NCI-H2171 (cell line): Measurements from ENCODE around the gene ABR.
"Not testable (repeated sequence)": the region's sequence is repeated elsewhere in the genome, so short reads cannot be mapped to it uniquely, and the experiment has no call there.

Source experiments
- DNase-seq: peaks from one replicate; lab custom pipeline; 2025; lab: John Stamatoyannopoulos, UW

The ABR gene

DNA sequence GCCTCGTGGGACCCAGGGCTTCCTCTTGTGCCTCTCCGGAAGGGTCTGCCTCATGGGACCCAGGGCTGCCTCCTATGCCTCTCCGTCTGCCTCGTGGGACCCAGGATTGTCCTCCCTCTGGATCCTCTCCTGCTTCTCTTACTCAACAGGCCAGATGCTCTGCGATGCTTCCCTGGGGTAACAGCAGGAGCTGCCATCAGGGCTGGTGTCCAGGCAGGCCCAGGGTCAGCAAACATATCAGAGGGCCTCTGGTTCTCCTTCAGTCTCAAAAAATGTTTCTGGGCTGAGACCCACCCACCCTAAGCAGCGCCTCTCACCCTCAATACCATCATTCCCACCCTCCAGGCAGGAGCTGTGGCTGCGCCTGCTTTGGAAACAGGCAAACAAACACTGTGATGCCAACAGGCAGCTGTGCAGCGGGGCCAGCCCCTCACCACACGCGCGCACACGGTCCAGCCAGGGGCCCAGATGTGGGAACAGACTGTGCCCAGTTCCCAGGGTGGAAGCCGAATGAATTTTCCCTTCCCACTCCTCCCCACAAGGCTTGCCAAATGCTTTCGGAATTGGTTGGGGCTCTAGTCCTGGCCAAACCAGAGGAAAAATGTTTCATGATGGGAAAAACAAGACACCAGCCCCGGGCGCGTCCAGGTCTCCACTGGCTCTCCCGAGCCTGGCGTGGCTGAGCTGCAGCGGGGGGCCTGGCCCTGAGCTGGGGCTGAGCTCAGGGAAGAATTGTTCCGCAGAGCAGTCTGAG is 171.6 kb downstream of the ABR start:
- DNase-seq: no peak

DNA sequence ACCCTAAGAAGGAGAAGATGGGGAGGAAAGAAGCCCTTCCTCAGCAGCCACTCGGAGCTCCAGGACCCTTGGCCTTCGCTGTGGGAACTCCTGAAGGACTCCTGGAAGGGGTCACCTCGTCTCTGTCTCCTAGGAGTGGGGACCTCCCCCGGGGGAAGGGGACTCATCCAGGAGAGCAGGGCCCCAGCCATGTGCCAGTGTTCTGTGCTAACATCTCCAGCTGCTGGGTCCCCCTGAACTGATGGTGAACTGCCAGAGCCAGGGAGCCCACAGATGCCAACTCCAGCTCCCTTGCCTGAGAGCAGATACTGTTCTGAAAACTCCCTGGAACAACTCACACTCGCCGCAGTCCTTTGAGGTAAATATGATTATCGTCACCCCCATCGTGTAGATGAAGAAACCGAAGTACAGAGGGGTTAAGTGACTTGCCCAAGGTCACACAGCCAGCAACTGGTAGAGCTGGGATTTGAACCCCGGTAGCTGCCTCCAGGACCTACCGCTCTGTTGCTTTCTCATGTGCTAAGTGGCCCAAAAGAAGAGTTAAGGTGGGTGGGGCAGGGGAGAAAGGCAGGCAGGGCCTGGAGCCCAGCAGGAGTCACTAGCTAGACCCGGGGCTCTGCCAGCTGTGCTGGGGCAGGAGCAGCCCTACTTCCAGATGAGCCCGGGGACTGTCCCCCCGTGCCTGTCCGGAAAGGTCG is 172.3 kb downstream of the ABR start:
- DNase-seq: no peak

DNA sequence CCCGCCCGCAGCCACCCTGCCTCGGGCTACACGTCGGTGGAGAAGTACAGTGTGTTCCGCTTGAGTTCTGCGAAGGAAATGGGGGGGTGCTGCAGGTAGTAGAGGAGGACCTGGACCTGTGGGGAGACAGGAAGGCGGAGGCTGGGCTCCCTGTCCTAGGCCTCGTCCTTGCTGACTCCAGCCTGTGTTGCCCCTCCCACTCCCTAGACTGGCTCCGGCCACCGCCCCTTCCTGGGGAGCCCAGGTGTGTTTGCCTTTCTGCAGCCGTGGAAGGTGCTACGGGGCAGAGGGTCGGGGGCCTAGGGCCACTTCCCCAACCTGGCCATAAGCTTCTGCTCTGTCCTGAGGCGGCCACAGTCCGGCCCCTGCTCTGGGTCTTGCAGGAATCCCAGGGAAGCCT is 173.7 kb downstream of the ABR start:
- DNase-seq: no peak

DNA sequence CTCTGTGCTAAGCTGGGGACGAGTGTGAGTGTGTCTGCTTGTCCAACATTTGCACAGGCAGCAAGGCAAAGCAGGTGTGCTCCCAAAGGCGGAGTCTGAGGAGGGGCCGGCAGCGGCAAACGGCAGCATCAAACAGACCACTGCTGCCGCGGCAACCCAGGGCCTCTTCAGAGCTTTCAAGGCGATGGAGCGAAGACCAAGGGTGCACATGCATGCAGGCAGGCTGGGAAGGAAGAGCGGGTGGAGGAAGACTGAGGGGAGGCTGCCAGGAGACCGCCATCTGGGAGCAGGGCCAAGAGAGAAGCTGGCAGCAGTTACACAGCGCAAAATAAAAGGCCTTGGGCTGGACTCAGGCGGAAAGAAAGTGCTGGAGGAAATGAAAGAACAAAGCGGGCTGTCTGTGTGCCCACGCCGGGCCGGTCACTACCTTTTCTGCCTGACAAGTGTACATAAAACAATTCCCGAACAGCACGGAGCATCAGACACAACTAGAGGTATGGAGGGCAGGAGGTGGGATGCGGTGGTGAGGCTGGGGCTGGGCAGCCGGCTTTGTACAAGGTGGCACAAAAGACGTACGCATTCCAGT is 174.3 kb downstream of the ABR start:
- peak; percentile 48 for DNase-seq

DNA sequence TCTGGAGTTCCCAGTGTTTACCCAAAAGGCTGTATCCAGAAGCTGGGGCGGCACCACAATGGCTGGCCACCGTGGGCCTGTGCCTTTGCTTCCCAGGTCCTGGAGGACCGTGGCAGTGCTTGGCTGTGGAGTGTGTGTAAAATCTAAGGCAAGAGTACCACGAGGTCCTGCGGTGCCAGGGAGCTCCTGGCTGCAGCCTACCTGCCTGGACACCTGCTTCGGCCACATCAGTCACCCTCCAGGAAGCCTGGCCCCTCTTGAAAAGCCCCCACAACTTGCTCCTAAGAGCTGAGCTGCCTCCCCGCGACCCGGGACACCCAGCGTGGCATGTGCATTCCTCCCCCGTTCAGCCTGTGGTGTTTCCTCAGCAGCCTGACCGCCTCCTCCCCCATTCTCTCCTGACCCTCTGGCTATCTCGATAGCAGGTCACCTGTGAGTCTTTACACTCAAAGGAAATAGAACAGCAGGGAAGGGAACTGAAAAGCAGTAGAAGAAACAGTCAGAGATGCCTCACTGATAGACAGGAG is 174.9 kb downstream of the ABR start:
- DNase-seq: no peak

DNA sequence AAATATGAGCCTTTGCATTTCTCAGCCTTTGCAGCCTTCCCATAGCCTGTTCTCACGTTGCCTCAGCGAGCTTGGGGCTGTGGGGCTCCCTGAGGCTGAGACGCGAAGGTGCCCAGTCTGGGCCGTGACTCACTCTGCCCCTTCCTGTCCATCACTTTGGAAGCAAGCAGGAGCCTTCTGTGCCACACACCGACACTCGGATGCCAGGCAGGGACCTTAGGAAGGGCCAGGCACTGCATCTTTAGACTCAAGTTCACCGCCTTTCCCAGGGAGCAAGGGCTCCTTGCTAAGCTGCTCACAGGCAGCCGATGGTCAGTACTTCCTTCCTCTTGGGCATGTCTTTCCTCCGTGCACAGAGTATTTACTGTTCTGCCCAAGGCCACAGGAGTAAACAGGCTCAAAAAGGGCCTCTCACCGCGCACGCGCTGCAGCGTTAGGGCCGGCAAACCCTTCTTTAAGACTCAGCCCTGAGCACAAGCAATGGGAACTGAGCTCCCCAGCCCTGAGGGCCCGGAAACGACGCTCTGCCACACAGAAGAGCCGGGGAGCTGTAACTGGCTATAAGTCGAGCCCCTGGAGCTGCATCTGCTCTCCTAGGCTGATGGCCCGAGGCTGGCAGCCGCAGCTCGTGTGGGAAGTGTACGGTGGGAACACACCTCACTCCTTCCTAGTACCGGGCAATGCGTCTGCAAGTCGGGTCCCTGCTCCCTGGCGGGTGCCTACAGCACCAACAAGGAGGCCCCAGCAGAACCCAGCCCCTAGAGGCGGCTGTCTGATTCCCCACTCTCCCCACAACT is 175.6 kb downstream of the ABR start:
- no peak for DNase-seq

DNA sequence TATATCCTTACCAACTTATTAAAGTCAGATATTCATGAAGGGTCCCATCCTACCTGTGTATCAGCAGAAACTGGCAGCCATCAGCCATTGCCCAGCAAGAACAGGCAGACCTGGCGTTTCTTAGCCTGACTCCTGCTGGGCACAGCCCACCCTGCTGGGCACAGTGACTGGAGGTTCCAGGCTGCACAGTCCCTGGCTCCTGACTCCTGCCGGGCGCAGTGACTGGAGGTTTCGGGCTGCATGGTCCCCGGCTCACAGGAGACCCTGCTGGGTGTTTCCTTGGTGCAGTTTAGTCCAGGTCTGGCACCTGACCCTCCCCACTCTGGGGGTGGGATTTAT is 176.2 kb downstream of the ABR start:
- no peak for DNase-seq

DNA sequence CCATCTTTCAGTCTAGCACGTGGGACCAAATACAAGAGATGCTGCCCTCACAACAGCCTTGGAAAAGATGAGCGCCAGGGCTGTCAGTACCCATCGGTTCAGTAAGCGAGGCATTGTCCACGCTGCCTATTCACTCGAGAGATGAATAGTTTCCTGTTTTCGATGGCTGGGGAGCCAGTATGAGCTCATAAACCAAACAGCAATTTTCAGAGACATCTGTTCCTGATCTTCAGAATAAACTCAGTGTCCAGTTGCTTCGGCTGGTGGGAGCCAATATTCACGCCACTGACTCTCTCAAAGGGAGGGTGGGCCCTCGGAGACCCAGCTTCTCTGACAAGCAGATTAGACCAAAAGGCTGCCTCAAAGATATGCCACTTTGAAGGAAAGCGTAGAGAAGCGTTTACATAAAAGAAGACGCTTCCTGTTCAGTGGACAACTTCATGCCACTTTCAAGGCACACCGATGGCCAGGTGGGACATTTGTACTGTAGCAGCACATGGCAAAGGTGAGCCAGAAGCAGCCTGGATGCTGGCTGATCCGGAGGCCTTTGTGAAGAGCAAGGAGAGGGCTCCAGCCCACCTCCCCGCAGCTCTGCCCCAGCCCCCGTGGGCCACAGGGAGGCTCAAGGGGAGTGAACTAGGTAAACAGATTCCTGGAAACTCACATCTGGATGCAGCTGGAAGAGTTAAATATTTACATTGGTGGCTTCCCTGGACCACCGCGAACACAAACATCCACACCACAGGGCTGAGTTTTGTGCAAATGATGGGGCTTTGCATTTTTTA is 176.8 kb downstream of the ABR start:
- DNase-seq: no peak

DNA sequence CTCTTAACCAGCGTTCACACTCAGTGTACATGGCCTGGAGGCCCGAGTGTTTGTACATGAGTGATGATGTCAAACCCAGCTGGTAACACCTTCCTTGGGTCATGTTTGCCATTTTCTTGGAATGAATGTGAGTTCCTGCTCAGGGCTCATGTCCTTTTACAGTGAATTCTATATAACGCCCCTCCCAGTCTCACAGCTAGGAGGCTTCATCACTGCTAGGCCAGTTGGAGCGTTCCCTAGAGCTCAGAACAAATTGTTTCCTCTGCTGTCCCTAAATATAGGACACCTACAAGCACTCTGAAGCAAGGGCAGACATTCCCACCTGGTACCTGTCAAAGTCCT is 177.4 kb downstream of the ABR start:
- no peak for DNase-seq

DNA sequence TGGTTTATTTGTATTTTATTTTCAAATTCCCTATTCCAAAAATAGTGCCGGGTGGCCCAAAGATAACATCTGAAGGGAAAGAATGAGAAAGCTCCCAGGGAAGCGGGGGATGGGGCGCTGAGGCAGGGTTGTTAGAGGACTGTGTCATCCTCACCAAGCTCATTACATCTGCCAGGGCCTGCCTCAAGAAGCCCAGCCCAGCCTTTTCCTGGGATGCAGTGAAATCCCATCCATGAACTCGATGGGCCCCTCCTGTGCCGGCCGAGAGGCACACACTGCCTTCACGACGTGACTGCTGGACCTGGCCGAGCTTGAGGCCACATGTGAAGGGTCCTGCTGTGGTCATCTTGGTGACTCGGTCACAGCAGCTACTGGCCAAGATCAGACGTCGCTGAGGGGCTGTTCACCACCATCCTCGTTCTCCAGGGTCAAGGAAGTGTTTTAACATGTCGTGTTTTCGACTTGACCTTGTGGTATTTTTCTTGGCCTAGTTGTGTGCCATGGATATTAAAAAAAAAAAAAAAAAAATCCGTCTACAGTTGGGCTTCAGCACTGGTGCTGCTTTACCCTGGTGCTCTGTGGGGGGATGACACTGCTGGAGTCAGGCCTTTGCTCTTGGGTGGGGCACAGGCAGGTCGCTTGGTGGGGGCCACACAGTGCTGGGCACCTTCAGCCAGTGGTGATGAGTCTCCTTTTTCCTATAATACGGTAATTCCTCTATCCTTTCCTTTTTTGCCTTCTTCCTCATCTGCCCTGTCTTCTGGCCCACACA is 178.0 kb downstream of the ABR start:
- DNase-seq: peak; percentile 24

DNA sequence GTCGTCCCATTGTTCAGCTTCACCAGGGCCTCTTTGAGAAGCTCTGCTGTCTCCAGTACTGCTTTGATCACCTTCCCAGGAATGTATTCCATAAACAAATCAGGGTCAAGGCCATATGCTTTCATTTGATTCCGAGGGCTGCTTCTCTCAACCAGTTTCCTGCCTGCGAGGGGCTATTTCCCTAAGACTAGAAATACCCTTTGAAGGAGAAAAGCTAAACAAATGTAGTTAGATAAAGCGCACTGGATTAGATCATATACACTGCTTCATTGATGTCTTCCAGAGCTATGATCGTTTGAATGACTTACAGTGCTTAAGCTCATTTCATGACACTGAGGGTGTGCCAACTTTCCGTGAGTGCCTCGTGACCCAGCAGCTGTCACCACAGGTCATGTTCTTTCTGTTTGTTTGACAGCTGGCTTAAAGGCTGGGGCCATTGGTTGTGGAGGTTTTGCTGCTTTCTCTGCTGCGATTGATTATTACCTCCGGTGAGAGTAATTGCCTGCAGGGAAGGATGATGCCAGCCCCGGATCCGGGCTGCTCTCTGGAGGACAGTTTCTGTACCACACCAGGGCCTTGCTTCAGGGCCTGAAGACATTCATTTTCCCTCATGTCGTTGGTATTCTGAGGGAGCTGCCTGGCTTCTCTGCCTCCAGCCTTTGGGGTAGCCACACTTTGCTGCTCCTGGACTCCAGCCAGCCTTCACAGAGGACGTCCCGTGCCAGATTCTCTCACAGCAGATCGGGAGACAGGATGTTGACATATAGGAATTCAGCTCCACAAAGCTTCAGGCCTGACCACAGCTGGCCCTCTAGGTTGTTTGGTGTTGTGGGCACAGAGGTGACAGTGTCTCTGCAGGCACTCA is 179.0 kb downstream of the ABR start:
- DNase-seq: peak; percentile 46

DNA sequence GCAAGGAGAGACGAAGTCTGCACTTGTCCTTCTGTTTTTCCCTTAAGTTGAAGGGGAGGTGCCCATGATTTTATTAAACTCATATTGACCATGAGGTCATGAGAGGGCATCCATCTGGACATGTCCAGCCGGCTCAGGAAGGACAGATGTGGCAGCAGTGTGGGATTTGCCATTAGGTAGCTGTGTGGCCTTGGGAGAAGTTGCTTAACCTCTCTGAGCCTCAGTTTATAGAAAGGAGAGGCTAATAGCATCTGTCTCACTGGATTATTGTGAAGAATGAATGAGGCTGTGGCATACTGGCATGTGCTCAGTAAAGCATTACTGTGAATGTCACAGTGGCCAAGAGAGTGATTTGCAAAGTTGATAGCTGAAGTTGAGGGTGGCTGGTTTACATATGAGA is 181.7 kb downstream of the ABR start:
- no peak for DNase-seq

DNA sequence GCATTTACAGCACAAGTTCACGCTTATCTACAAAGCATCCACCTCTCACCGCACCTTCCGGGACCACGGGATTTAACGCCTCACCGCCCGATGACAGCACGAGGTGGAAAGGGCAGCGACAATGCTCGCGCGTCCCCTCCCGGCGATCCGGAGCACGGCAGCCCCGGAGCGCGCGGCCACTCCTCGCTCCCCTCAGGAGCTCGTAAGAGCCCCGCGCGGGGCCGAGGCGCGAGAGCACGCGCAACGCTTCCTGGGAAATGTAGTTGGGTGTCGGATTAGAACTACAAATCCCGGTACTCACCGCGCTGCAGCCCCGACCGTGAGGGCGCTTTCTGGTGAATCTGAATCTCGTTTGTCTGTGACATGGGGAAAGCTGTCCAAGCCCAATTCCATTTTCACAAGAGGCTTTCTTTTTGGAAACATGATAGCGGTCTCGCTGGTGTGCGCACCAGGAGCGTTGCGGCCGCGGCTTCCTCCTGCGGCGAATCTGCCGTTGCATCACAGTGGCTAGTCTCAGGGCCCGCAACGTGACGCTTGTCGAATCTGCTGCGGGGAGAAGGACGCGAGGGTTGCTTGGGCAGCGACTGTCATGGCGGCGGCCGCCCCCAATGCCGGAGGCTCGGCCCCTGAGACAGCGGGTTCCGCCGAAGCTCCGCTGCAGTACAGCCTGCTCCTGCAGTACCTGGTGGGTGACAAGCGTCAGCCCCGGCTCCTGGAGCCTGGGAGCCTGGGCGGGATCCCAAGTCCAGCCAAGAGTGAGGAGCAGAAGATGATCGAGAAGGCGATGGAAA is 183.0 kb downstream of the ABR start, which contains the start of gene TIMM22:
TSS of gene TIMM22 (plus strand) at position 576 of the 791 bp plus-strand sequence. CDS start at position 590, 14 bp downstream.
- DNase-seq: peak; percentile 98

DNA sequence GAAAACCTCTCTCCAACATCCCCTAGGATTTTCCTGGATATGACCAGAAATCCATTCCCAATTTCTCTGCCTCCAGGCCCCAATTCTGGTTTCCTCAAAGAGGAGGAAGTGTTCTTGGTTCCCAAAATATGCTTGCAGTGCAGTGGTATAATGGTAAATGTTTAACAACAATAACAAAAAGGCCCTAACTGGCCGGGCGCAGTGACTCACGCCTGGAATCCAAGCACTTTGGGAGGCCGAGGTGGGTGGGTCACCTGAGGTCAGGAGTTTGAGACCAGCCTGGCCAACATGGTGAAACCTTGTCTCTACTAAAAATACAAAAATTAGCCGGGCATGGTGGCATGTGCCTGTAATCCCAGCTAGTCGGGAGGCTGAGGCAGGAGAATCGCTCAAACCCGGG is 184.5 kb downstream of the ABR start:
- DNase-seq: not testable (repeated sequence)

DNA sequence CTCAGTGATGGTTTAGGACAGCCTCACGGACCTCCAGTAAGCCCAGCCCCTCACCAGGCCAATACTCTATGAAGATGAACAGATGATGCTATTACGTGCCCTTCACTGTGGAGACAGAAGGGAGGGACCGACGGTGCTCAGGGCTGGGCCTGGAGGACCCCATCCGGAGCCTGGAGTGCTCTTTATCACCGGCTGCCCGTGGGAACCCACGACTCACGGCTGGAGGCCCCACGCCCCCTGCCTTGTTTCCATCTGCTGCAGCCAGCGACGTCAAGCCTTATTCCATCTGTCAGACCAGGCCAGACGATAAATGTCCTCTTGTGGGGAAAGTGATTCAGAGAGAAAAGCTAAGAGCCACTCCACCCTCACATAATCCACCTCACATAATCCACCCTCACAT is 186.8 kb downstream of the ABR start:
- DNase-seq: no peak

DNA sequence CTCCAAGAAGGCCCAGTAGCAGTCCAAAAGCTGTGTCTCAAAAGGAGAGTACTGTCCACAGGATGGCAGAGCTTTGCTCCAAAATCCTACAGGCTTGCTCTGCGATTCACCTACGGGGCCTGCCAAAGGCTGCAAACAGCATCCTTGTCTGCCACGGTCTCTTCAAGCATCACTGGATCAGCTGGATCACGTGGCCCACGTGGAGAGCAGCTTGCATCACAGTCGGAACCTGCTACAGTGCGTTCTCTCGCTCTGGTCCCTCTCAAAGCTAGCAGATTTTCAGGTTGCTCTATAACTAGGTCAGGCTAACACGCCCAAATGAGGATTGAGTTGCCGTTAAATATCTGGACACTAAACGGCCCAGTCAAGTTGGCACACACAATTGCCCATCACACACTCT is 191.2 kb downstream of the ABR start:
- no peak for DNase-seq

DNA sequence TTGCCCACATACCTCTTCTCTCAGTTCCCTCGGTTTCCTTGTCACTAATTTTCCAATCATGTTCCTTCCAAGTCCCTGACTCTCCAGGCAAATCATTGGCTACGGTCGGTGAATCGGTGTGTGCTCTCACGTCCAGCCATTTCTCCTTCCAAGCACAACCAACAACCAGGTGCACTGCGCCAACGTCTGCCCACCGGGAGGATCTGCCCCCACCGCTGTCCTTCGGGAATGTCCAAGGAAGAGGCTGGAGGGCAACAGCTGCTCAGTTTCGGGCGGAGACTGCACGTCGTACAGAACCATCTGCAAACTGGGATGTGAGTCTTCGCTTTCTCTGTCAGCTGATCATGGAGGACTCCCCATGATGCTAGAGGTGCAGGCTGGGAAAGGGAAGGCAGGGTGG is 191.8 kb downstream of the ABR start:
- no peak for DNase-seq

DNA sequence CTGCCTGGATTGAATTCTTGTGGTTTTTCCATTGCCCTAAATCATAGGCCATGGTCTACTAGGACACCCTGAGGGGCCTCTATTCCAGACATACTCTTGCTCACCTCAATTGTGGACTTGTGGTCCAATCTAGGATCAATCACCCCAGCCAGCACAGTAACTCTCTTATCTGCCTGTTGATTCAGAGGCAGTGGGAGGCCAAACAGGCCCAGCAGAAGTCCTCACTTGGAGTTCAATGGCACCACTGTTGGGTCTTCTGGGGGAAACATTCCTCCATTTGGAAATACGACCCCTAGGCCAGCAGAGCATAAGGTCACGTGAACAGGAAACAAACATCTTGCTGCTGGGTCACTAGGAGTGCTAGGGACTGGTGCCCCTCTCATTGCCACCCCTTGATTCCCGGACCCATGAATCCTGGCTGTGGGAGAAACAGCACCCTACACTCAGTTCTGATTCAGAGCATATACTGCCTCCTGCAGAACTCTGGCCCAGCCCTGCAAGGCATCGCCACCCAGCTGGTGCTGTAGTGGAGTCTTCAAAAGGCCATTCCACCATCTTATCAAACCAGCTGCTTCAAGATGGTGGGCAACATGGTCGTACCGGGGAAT is 193.4 kb downstream of the ABR start:
- DNase-seq: no peak

DNA sequence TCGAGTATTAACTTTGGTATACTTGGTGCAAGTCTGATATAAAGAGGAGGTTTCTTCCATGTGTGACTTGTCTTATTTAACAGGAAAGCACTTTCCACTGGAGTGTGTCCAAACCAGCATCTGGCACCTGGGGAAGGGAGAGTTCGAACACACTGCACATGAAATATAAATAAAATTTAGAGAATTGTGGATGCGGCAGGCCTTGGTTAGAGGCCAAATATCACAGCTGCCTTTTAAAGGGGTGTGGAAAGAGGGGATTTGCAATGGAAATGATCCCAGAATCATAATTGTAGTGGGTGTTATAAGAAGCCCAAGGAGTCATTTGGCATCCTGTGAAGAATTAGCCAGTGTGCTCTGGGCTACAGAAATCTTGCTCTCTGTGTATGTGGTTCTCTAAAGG is 195.9 kb downstream of the ABR start:
- DNase-seq: no peak
